H9 (cell line): Measurements from ENCODE around the gene CMTM7. TPM values are rescaled to one million over a fixed set of nuclear protein-coding genes. Genes with fewer than 3 reads are reported as not detected.

Experiments
- DNase-seq: peaks from one replicate; pipeline ENCODE4 v3.0.0-alpha.2; 2017
- H2AFZ ChIP-seq: one replicate; pipeline ENCODE4 v1.6.1; 2013; ENCODE audit warnings: mild to moderate bottlenecking, low read length, control low read depth, moderate library complexity
- H2AK5ac ChIP-seq: 2 replicates; pipeline ENCODE4 v1.6.1; 2013; ENCODE audit warnings: low read length, control low read depth, mixed read lengths; ENCODE audit not compliant: insufficient read length
- H2BK120ac ChIP-seq: one replicate; pipeline ENCODE4 v1.6.1; 2013; ENCODE audit warnings: low read depth, mild to moderate bottlenecking, low read length, control low read depth, inconsistent platforms; ENCODE audit not compliant: poor library complexity, severe bottlenecking
- H2BK12ac ChIP-seq: 2 replicates; pipeline ENCODE4 v1.6.1; 2013; ENCODE audit warnings: low read length, control low read depth, mixed read lengths, low read depth; ENCODE audit not compliant: insufficient read length
- H2BK15ac ChIP-seq: 2 replicates; pipeline ENCODE4 v1.6.1; 2013; ENCODE audit warnings: low read depth, low read length, control low read depth
- H2BK20ac ChIP-seq: one replicate; pipeline ENCODE4 v1.6.1; 2013; ENCODE audit warnings: low read depth, mild to moderate bottlenecking, low read length, control low read depth, inconsistent platforms; ENCODE audit not compliant: poor library complexity, severe bottlenecking
- H2BK5ac ChIP-seq: 2 replicates; pipeline ENCODE4 v1.6.1; 2013; ENCODE audit warnings: low read length, control low read depth, mixed read lengths; ENCODE audit not compliant: insufficient read length
- H3K14ac ChIP-seq: 2 replicates; pipeline ENCODE4 v1.6.1; 2013; ENCODE audit warnings: low read length, control low read depth; ENCODE audit not compliant: insufficient read depth
- H3K18ac ChIP-seq: 2 replicates; pipeline ENCODE4 v1.6.1; 2013; ENCODE audit warnings: low read depth, mild to moderate bottlenecking, mixed read lengths, low read length, control low read depth; ENCODE audit not compliant: insufficient read length
- H3K23ac ChIP-seq: 2 replicates; pipeline ENCODE4 v1.6.1; 2013; ENCODE audit warnings: low read length, control low read depth, mixed read lengths, low read depth; ENCODE audit not compliant: insufficient read length
- H3K23me2 ChIP-seq: 2 replicates; pipeline ENCODE4 v1.6.1; 2013; ENCODE audit warnings: low read depth, mild to moderate bottlenecking, mixed read lengths, low read length, control low read depth; ENCODE audit not compliant: insufficient read length, poor library complexity, severe bottlenecking
- H3K27ac ChIP-seq: 2 replicates; pipeline ENCODE4 v1.5.1; 2013; ENCODE audit warnings: low read length, control low read depth, mixed read lengths, low read depth; ENCODE audit not compliant: insufficient read length
- H3K27me3 ChIP-seq: 2 replicates; pipeline ENCODE4 v1.6.1; 2013; ENCODE audit warnings: low read length, control low read depth, inconsistent platforms; ENCODE audit not compliant: insufficient read depth
- H3K4ac ChIP-seq: 2 replicates; pipeline ENCODE4 v1.6.1; 2013; ENCODE audit warnings: low read depth, mild to moderate bottlenecking, control low read depth, inconsistent platforms, low read length, moderate library complexity
- H3K4me1 ChIP-seq: 2 replicates; pipeline ENCODE4 v1.6.1; 2013; ENCODE audit warnings: low read length, control low read depth, inconsistent platforms; ENCODE audit not compliant: insufficient read depth
- H3K4me2 ChIP-seq: 2 replicates; pipeline ENCODE4 v1.6.1; 2013; ENCODE audit warnings: low read length, control low read depth, mixed read lengths; ENCODE audit not compliant: insufficient read length, insufficient read depth
- H3K56ac ChIP-seq: 2 replicates; pipeline ENCODE4 v1.6.1; 2013; ENCODE audit warnings: low read depth, mild to moderate bottlenecking, mixed read lengths, low read length, control low read depth; ENCODE audit not compliant: insufficient read length
- H3K79me1 ChIP-seq: 2 replicates; pipeline ENCODE4 v1.6.1; 2013; ENCODE audit warnings: low read depth, mild to moderate bottlenecking, moderate library complexity, low read length, control low read depth, inconsistent platforms; ENCODE audit not compliant: insufficient read depth, poor library complexity, severe bottlenecking
- H3K79me2 ChIP-seq: 2 replicates; pipeline ENCODE4 v1.6.1; 2013; ENCODE audit warnings: low read length, control low read depth, inconsistent platforms; ENCODE audit not compliant: insufficient read depth
- H3K9ac ChIP-seq: 2 replicates; pipeline ENCODE4 v1.6.1; 2013; ENCODE audit warnings: low read length, control low read depth, mixed read lengths; ENCODE audit not compliant: insufficient read length; ENCODE audit errors: extremely low read depth
- H3K9me3 ChIP-seq: one replicate; pipeline ENCODE4 v1.6.1; 2013; ENCODE audit warnings: low read depth, low read length, inconsistent platforms; ENCODE audit not compliant: control insufficient read depth
- H3T11ph ChIP-seq: one replicate; pipeline ENCODE4 v1.6.1; 2013; ENCODE audit warnings: mild to moderate bottlenecking, low read length, control low read depth, inconsistent platforms
- H4K20me1 ChIP-seq: one replicate; pipeline ENCODE4 v1.6.1; 2013; ENCODE audit not compliant: control insufficient read depth, insufficient read length, insufficient read depth
- H4K5ac ChIP-seq: 2 replicates; pipeline ENCODE4 v1.6.1; 2013; ENCODE audit warnings: low read depth, mild to moderate bottlenecking, mixed read lengths, low read length, control low read depth; ENCODE audit not compliant: insufficient read length
- H4K8ac ChIP-seq: replicated peaks from 2 replicates; pipeline ENCODE4 v1.6.1; 2013; ENCODE audit warnings: low read length, control low read depth, mixed read lengths, low read depth; ENCODE audit not compliant: insufficient read length
- H4K91ac ChIP-seq: 2 replicates; pipeline ENCODE4 v1.6.1; 2013; ENCODE audit warnings: low read depth, mild to moderate bottlenecking, moderate library complexity, mixed read lengths, low read length, control low read depth; ENCODE audit not compliant: insufficient read length
- H3K27ac Mint-ChIP-seq, 3 experiments: 2 replicates in 2 of 3; 3 replicates in 1 of 3; pipeline ENCODE4 v1.8.0; 2020 to 2021; ENCODE audit warnings: mixed read lengths in 3 of 3, mild to moderate bottlenecking in 1 of 3, moderate library complexity in 1 of 3
- H3K27me3 Mint-ChIP-seq: 2 replicates; pipeline ENCODE4 v1.8.0; 2021; ENCODE audit warnings: low read depth, mild to moderate bottlenecking, moderate library complexity, mixed read lengths
- H3K36me3 Mint-ChIP-seq, 3 experiments: 2 replicates in 2 of 3; 3 replicates in 1 of 3; pipeline ENCODE4 v1.8.0; 2020 to 2021; ENCODE audit warnings: low read depth in 3 of 3, mixed read lengths in 3 of 3; ENCODE audit not compliant: insufficient read depth in 1 of 3
- H3K4me1 Mint-ChIP-seq, 2 experiments: 2 replicates each; pipeline ENCODE4 v1.8.0; 2020; ENCODE audit warnings: mixed read lengths in 2 of 2
- H3K4me3 Mint-ChIP-seq, 2 experiments: 2 replicates in 1 of 2; 3 replicates in 1 of 2; pipeline ENCODE4 v1.8.0; 2020 to 2021; ENCODE audit warnings: mild to moderate bottlenecking in 2 of 2, mixed read lengths in 2 of 2, moderate library complexity in 1 of 2
- H3K9me3 Mint-ChIP-seq, 2 experiments: 2 replicates in 1 of 2; 3 replicates in 1 of 2; pipeline ENCODE4 v1.8.0; 2020; ENCODE audit warnings: mild to moderate bottlenecking in 2 of 2, mixed read lengths in 2 of 2, moderate library complexity in 1 of 2
- WGBS: extraction: QIAGEN DNeasy Blood & Tissue Kit; methylation state at CpG from one replicate; pipeline ENCODE4 v1.1.7; 2013; ENCODE audit warnings: missing lambda C conversion rate, low lambda C conversion rate, mixed read lengths; ENCODE audit not compliant: insufficient read length; ENCODE audit errors: extremely low coverage; 5-methylcytosine and 5-hydroxymethylcytosine counted together
- total RNA-seq: library from RNA; stranded (reverse); gene quantifications from 2 replicates; pipeline ENCODE4 v1.2.1, GENCODE V29; 2021
- TF ChIP-seq, protein P1 (sequence below): fragments of 200-600 bp; sonication (generic); conservative IDR thresholded peaks from 3 replicates; pipeline ENCODE4 v1.8.0; 2021; ENCODE audit warnings: antibody characterized with exemption, mild to moderate bottlenecking

Gene CMTM7
- total RNA-seq, 1 experiment from 2014 or later = 23.9 TPM

DNA sequence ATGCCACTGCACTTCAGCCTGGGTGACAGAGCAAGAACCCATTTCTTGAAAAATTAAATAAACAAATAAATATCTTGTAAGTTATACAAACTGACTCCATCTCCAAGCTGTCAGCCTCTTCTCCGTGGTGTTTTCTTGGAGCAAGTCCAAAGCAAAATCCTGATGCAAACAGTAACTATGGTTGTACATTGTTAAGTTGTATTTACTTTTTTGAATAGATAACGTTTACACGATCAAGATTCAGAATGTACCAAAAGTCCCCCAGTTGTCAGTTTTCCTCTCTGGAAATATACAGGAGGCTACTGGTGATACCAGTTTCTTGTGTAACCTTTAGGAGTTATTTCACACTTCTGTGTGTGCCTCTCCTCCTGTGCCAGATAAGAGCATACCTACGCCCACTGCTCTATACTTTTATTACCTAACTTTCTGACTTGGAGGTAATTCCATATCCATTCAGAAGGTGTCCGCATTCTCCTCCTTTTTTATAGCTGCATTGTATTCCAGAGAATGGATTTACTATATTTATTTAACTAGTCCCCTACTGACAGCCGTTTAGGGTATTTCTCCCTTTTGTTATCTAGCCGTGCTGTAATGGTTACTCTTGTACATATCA is 14.2 kb downstream of the CMTM7 start:
- Histone ChIP-seq H3T11ph (no peak overlapping the region), H2BK120ac (no peak overlapping the region), H2BK15ac (no peak overlapping the region), H2BK5ac (no peak overlapping the region), H3K9me3 (no peaks in the 10 kb centered on the region), H4K8ac (no peak overlapping the region), H3K4ac (no peak overlapping the region), H3K27me3 (no peaks in the 10 kb centered on the region), H4K91ac (no peak overlapping the region), H2AFZ (no peak overlapping the region), H4K5ac (no peak overlapping the region), H3K9ac (no peak overlapping the region), H2AK5ac (no peak overlapping the region), H2BK12ac (no peak overlapping the region), H3K27ac (no peak overlapping the region), H3K4me1 (peaks cover 6% of the 10 kb centered on the region; the same call in 1 of the 2 replicates), H3K56ac (no peak overlapping the region), H3K18ac (no peak overlapping the region), H3K4me2 (no peak overlapping the region), H3K79me1 (no peaks in the 10 kb centered on the region), H3K23ac (no peak overlapping the region), H3K23me2 (no peaks in the 10 kb centered on the region), H3K14ac (no peak overlapping the region), H3K79me2 (peaks cover 4% of the 10 kb centered on the region; the same call in 1 of the 2 replicates), H4K20me1 (no peaks in the 10 kb centered on the region), H2BK20ac (no peak overlapping the region)
- TF ChIP-seq, protein P1, sequence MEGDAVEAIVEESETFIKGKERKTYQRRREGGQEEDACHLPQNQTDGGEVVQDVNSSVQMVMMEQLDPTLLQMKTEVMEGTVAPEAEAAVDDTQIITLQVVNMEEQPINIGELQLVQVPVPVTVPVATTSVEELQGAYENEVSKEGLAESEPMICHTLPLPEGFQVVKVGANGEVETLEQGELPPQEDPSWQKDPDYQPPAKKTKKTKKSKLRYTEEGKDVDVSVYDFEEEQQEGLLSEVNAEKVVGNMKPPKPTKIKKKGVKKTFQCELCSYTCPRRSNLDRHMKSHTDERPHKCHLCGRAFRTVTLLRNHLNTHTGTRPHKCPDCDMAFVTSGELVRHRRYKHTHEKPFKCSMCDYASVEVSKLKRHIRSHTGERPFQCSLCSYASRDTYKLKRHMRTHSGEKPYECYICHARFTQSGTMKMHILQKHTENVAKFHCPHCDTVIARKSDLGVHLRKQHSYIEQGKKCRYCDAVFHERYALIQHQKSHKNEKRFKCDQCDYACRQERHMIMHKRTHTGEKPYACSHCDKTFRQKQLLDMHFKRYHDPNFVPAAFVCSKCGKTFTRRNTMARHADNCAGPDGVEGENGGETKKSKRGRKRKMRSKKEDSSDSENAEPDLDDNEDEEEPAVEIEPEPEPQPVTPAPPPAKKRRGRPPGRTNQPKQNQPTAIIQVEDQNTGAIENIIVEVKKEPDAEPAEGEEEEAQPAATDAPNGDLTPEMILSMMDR = no peak
- peaks cover 0 to 7% (median 3%) of the 10 kb centered on the region in 3 experiments; a peak in 5 of 7 replicates for H3K36me3 Mint-ChIP-seq
- no peak overlapping the region for H3K4me3 Mint-ChIP-seq
- H3K9me3 Mint-ChIP-seq = no peaks in the 10 kb centered on the region
- WGBS = no CpG with 5 or more reads among the region's 7 CpGs
- peaks cover 47 to 53% of the 10 kb centered on the region in 2 experiments for H3K4me1 Mint-ChIP-seq
- DNase-seq = no peak
- H3K27me3 Mint-ChIP-seq = 0 out of 2 replicates have a peak, but pooled peaks cover 1% of the 10 kb centered on the region
- H3K27ac Mint-ChIP-seq = no peak overlapping the region
